GM12891 (cell line): ENCODE measurements around the gene PAPOLA.

Experiments
- POLR2A ChIP-seq: IDR thresholded peaks from 2 replicates; pipeline ENCODE4 v1.6.1; 2011; ENCODE audit warnings: low read depth, low read length, control low read depth
- POU2F2 ChIP-seq: IDR thresholded peaks from 2 replicates; pipeline ENCODE4 v1.6.1; 2011; ENCODE audit warnings: low read depth, mild to moderate bottlenecking, control low read depth, low read length, moderate library complexity

- TF ChIP-seq POU2F2 (no peak), POLR2A (no peak)
Measured at GRCh38 chr14:96578619-96579018, 76.4 kb downstream of the PAPOLA start.
